Neural progenitor cell (in vitro differentiated cells): Measurements from ENCODE around the gene FBXL14. TPM values are rescaled to one million over a fixed set of nuclear protein-coding genes. Genes with fewer than 3 reads are reported as not detected.

Experiments used
- DNase-seq: peaks from one replicate; pipeline ENCODE4 v3.0.0-alpha.2; 2016; ENCODE audit warnings: low spot score
- H2AFZ ChIP-seq: fragments of 200-600 bp; sonication (generic); replicated peaks from 2 replicates; pipeline ENCODE4 v1.6.1; 2016; ENCODE audit warnings: antibody characterized with exemption
- H3F3A ChIP-seq: fragments of 200-600 bp; sonication (generic); 2 replicates; pipeline ENCODE4 v1.6.1; 2016; ENCODE audit warnings: antibody characterized with exemption, low read depth
- H3K27ac ChIP-seq: fragments of 200-600 bp; sonication (generic); 2 replicates; pipeline ENCODE4 v1.5.1; 2016; ENCODE audit warnings: mild to moderate bottlenecking
- H3K27me3 ChIP-seq: fragments of 200-600 bp; sonication (generic); 2 replicates; pipeline ENCODE4 v1.6.1; 2016; ENCODE audit warnings: mild to moderate bottlenecking, moderate library complexity
- H3K36me3 ChIP-seq: fragments of 200-600 bp; sonication (generic); 2 replicates; pipeline ENCODE4 v1.5.1; 2016
- H3K4me1 ChIP-seq: fragments of 200-600 bp; sonication (generic); 2 replicates; pipeline ENCODE4 v1.6.1; 2016; ENCODE audit warnings: mixed run types
- H3K4me2 ChIP-seq: fragments of 200-600 bp; sonication (generic); 2 replicates; pipeline ENCODE4 v1.6.1; 2016
- H3K4me3 ChIP-seq: fragments of 200-600 bp; sonication (generic); 2 replicates; pipeline ENCODE4 v1.5.1; 2016
- H3K79me2 ChIP-seq: fragments of 200-600 bp; sonication (generic); 2 replicates; pipeline ENCODE4 v1.6.1; 2016; ENCODE audit warnings: low read depth
- H3K9ac ChIP-seq: fragments of 200-600 bp; sonication (generic); 2 replicates; pipeline ENCODE4 v1.6.1; 2016
- H3K9me3 ChIP-seq: fragments of 200-600 bp; sonication (generic); 2 replicates; pipeline ENCODE4 v1.5.1; 2016; ENCODE audit warnings: low read depth
- H4K20me1 ChIP-seq: fragments of 200-600 bp; sonication (generic); 2 replicates; pipeline ENCODE4 v1.6.1; 2016; ENCODE audit warnings: low read depth
- H3K27ac Mint-ChIP-seq: 3 replicates; pipeline ENCODE4 v1.8.0; 2021; ENCODE audit warnings: mixed read lengths
- H3K27me3 Mint-ChIP-seq: 2 replicates; pipeline ENCODE4 v1.8.0; 2022; ENCODE audit warnings: low read depth, mild to moderate bottlenecking, inconsistent platforms, moderate library complexity, mixed read lengths; ENCODE audit not compliant: insufficient read depth
- H3K36me3 Mint-ChIP-seq: 3 replicates; pipeline ENCODE4 v1.8.0; 2021; ENCODE audit warnings: mixed read lengths
- H3K4me1 Mint-ChIP-seq: 3 replicates; pipeline ENCODE4 v1.8.0; 2021; ENCODE audit warnings: mixed read lengths
- H3K4me3 Mint-ChIP-seq: 3 replicates; pipeline ENCODE4 v1.8.0; 2021; ENCODE audit warnings: mild to moderate bottlenecking, moderate library complexity, mixed read lengths
- H3K9me3 Mint-ChIP-seq: 3 replicates; pipeline ENCODE4 v1.8.0; 2020; ENCODE audit warnings: mixed read lengths
- EZH2 ChIP-seq: fragments of 200-600 bp; sonication (generic); IDR thresholded peaks from 2 replicates; pipeline ENCODE4 v1.6.1; 2017; ENCODE audit warnings: antibody characterized with exemption, mild to moderate bottlenecking, moderate library complexity
- EZH2phosphoT487 ChIP-seq: fragments of 200-600 bp; sonication (generic); IDR thresholded peaks from 2 replicates; pipeline ENCODE4 v1.6.1; 2017; ENCODE audit warnings: antibody characterized with exemption
- total RNA-seq: library from RNA; depleted of rRNA; stranded (reverse); fragments of >200 nt; gene quantifications from 2 replicates; pipeline ENCODE4 v1.2.3, GENCODE V29; 2015; ENCODE audit warnings: low replicate concordance
- TF ChIP-seq, protein P1 (sequence below): fragments of 200-600 bp; sonication (generic); IDR thresholded peaks from 2 replicates; pipeline ENCODE4 v1.5.1; 2017; ENCODE audit warnings: antibody characterized with exemption, mild to moderate bottlenecking

FBXL14 gene
- total RNA-seq, 1 donor from 2014 or later, result 27.3 TPM

DNA sequence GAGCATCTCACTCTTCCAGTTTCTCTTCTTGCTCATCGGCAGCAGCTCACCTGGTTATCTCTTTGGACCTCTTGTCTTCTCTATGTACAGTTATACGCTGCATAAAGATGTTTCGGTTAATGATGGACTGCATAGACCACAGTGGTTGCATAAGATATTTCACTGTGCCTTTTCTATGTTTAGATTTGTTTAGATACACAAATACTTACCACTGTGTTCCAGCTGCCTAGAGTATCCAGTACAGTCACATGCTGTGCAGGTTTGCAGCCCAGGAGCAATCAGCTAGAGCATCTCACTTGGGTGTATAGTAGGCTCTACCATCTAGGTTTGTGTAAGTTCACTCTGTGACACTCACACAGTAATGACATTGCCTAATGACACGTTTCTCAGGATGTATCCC is 57.6 kb downstream of the FBXL14 start:
- Histone ChIP-seq H3F3A (peaks cover 4% of the 10 kb centered on the region), H3K9ac (no peak overlapping the region), H3K79me2 (peaks cover 95% of the 10 kb centered on the region), H4K20me1 (peaks cover 95% of the 10 kb centered on the region), H3K4me2 (no peak overlapping the region), H3K4me1 (peaks cover 30% of the 10 kb centered on the region), H3K4me3 (no peak overlapping the region), H3K27me3 (peaks cover 26% of the 10 kb centered on the region), H3K9me3 (no peaks in the 10 kb centered on the region), H3K27ac (no peak overlapping the region), H2AFZ (no peak overlapping the region), H3K36me3 (no peaks in the 10 kb centered on the region)
- DNase-seq, result no peak
- H3K9me3 Mint-ChIP-seq, result peaks cover 7% of the 10 kb centered on the region
- TF ChIP-seq, protein P1, sequence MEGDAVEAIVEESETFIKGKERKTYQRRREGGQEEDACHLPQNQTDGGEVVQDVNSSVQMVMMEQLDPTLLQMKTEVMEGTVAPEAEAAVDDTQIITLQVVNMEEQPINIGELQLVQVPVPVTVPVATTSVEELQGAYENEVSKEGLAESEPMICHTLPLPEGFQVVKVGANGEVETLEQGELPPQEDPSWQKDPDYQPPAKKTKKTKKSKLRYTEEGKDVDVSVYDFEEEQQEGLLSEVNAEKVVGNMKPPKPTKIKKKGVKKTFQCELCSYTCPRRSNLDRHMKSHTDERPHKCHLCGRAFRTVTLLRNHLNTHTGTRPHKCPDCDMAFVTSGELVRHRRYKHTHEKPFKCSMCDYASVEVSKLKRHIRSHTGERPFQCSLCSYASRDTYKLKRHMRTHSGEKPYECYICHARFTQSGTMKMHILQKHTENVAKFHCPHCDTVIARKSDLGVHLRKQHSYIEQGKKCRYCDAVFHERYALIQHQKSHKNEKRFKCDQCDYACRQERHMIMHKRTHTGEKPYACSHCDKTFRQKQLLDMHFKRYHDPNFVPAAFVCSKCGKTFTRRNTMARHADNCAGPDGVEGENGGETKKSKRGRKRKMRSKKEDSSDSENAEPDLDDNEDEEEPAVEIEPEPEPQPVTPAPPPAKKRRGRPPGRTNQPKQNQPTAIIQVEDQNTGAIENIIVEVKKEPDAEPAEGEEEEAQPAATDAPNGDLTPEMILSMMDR, result no peak
- no peak for TF ChIP-seq EZH2phosphoT487
- no peak for TF ChIP-seq EZH2
- no peak overlapping the region for H3K27ac Mint-ChIP-seq
- no peak overlapping the region for H3K4me3 Mint-ChIP-seq
- H3K27me3 Mint-ChIP-seq, result peaks cover 9% of the 10 kb centered on the region
- peaks cover 21% of the 10 kb centered on the region for H3K36me3 Mint-ChIP-seq
- peaks cover 23% of the 10 kb centered on the region for H3K4me1 Mint-ChIP-seq

DNA sequence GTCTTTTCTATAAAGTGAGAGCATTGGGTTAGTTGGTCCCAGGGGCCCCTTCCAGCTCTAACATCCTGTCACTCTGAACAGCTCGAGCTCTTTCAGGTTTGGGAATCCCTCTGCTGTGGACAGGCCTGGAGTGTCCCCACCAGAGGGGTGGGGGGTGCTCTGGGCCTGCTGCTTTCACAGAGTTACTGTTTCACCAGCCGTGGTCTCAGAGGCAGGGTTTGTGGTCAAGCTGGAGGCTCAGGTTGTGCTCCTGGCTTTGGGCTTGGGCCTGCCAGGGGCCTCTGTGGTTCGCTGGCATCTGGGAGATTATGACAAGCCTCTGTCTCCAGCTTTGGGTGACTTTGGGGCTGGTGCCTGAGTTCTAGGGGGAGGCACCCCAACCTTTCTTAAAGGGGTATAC is 59.6 kb downstream of the FBXL14 start:
- peaks cover 9% of the 10 kb centered on the region for H3K36me3 Mint-ChIP-seq
- no peaks in the 10 kb centered on the region for H3K9me3 ChIP-seq
- H3K9me3 Mint-ChIP-seq, result peaks cover 7% of the 10 kb centered on the region
- peaks cover 23% of the 10 kb centered on the region for H3K4me1 Mint-ChIP-seq
- no peak overlapping the region for H3K9ac ChIP-seq
- peaks cover 9% of the 10 kb centered on the region for H3K27me3 Mint-ChIP-seq
- H3K79me2 ChIP-seq, result peaks cover 97% of the 10 kb centered on the region
- H3K36me3 ChIP-seq, result no peaks in the 10 kb centered on the region
- H4K20me1 ChIP-seq, result peaks cover 86% of the 10 kb centered on the region
- no peak overlapping the region for H3K4me2 ChIP-seq
- H3K27me3 ChIP-seq, result peaks cover 40% of the 10 kb centered on the region
- no peak overlapping the region for H3K27ac ChIP-seq
- peaks cover 34% of the 10 kb centered on the region for H3K4me1 ChIP-seq
- H3F3A ChIP-seq, result peaks cover 10% of the 10 kb centered on the region
- no peak for DNase-seq
- no peak overlapping the region for H3K4me3 ChIP-seq
- TF ChIP-seq, protein P1, result no peak
- TF ChIP-seq EZH2, result no peak
- no peak for TF ChIP-seq EZH2phosphoT487
- no peak overlapping the region for H3K4me3 Mint-ChIP-seq
- H2AFZ ChIP-seq, result no peak overlapping the region
- no peak overlapping the region for H3K27ac Mint-ChIP-seq

DNA sequence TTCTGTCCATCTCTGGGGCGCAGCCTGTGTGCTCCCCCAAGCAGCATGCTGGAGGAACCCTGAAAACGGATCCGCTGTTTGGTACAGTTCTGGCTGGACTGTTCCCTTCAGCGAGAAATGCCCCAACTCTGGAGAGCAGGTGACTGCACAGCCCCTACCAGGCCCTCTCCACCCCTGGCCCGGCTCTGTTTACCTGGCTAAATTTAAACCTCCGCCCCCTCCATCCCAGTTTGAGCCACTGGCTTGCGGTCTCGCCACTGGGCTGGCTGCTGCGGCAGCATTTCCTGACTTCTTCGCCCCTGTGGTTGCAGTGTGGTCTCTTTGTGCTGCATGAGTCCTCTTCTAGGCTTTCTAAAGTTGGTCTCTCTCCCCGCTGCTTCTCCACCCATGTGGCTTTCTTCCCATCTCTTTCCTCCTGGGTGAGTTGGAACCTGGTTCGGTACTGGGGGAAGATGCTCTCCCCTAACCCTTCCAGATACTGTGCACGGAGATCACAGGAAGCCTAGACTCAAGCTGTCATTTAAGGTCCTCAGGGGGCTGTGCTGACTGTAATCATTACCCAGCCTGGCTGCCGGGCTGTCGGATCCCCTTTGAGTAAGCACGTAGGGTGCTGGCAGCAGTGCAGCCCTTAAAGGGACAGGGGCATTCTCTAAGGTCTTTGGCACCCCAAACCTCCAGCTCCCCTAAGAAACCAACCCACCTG is 60.6 kb downstream of the FBXL14 start:
- H3K9me3 Mint-ChIP-seq, result peaks cover 7% of the 10 kb centered on the region
- Histone ChIP-seq H3K27ac (no peak overlapping the region), H3K4me2 (peak overlapping the region; percentile 97), H3K79me2 (peaks cover 94% of the 10 kb centered on the region), H3F3A (peaks cover 15% of the 10 kb centered on the region), H3K9ac (no peak overlapping the region), H4K20me1 (peaks cover 76% of the 10 kb centered on the region), H3K4me1 (peaks cover 43% of the 10 kb centered on the region), H3K36me3 (no peaks in the 10 kb centered on the region), H3K27me3 (peaks cover 50% of the 10 kb centered on the region), H3K4me3 (no peak overlapping the region), H3K9me3 (no peaks in the 10 kb centered on the region), H2AFZ (no peak overlapping the region)
- H3K36me3 Mint-ChIP-seq, result peaks cover 5% of the 10 kb centered on the region
- TF ChIP-seq EZH2phosphoT487, result no peak
- TF ChIP-seq, protein P1, result no peak
- no peak for TF ChIP-seq EZH2
- DNase-seq, result no peak
- peaks cover 16% of the 10 kb centered on the region for H3K27me3 Mint-ChIP-seq
- peak overlapping the region; percentile 42 for H3K27ac Mint-ChIP-seq
- H3K4me3 Mint-ChIP-seq, result peak overlapping the region; percentile 34
- H3K4me1 Mint-ChIP-seq, result peaks cover 28% of the 10 kb centered on the region
